ENCODE measurements around the gene NCOR2.

- TF ChIP-seq, protein P1, sequence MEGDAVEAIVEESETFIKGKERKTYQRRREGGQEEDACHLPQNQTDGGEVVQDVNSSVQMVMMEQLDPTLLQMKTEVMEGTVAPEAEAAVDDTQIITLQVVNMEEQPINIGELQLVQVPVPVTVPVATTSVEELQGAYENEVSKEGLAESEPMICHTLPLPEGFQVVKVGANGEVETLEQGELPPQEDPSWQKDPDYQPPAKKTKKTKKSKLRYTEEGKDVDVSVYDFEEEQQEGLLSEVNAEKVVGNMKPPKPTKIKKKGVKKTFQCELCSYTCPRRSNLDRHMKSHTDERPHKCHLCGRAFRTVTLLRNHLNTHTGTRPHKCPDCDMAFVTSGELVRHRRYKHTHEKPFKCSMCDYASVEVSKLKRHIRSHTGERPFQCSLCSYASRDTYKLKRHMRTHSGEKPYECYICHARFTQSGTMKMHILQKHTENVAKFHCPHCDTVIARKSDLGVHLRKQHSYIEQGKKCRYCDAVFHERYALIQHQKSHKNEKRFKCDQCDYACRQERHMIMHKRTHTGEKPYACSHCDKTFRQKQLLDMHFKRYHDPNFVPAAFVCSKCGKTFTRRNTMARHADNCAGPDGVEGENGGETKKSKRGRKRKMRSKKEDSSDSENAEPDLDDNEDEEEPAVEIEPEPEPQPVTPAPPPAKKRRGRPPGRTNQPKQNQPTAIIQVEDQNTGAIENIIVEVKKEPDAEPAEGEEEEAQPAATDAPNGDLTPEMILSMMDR (IDR thresholded peaks at IDR 0.05): no peak
- TF ChIP-seq POLR2A (IDR thresholded peaks at IDR 0.05): no peak
These were observed 8.0 kb downstream of the NCOR2 start for GRCh38 chr12:124559182-124560017.
